ENCODE measurements around the gene MFNG.

The MFNG gene

DNA sequence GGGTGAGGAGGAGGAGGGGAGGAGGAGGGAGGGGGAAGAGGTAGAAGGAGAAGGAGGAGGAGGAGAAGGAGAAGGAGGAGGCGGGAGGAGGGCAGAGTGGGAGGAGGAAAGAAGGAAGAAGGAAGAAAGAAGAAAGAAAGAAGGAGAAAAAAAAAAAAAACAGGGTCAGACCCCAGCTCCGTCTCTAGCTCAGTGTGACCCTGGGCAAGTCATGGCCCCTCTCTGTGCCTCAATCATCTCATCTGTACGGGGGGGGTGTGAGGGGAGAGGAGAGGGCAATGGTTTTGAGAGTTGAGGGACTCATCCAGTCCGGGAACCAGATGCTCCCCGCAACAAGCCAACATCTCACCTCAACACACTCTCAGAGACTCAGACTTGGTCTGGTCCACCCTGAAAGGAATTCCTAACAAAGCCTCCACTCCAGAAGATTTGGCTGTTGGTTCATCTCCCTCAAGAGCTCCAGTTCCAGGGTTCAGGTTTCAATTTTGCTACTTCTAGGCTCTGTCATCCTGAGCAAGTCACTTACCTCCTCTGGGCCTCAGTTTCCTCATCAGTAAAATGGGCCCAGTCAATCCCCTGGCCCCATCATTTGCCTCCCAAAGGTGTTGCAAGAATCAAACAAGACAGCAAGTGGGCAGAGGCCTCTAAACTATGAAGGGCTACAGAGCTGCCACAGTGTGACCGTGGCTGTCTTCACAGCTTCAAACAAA, 25.4 kb upstream of the MFNG start:
- H3K36me3 ChIP-seq (ENCODE audit: insufficient read depth, low read length): no peaks in the 10 kb centered on the region
- no peak overlapping the region for H2AFZ ChIP-seq (ENCODE audit: low read length)
- H3F3A ChIP-seq (ENCODE audit: low read depth): no peaks in the 10 kb centered on the region
- no peaks in the 10 kb centered on the region for H3K79me2 ChIP-seq (ENCODE audit: insufficient read depth, low read length)
- no peak overlapping the region for H3K4me3 ChIP-seq (ENCODE audit: low read length, poor library complexity, severe bottlenecking)
- H3K4me2 ChIP-seq (ENCODE audit: low read depth, low read length, poor library complexity, severe bottlenecking): no peak overlapping the region
- no peaks in the 10 kb centered on the region for H4K20me1 ChIP-seq (ENCODE audit: insufficient read depth, low read length, poor library complexity, severe bottlenecking)
- no peaks in the 10 kb centered on the region for H3K9me3 ChIP-seq (ENCODE audit: insufficient read depth, low read depth, low read length)
- H3K9ac ChIP-seq (ENCODE audit: low read depth, low read length, poor library complexity, severe bottlenecking): no peak overlapping the region
- no peaks in the 10 kb centered on the region for H3K27me3 ChIP-seq (ENCODE audit: insufficient read depth, low read length, poor library complexity, severe bottlenecking)
- H3K9me2 ChIP-seq (replicated peaks; ENCODE audit: low read depth, low read length): no peaks in the 10 kb centered on the region
- no peak for TF ChIP-seq CTCF (conservative IDR thresholded peaks at IDR 0.05; ENCODE audit: low read length)
- TF ChIP-seq EZH2phosphoT487 (IDR thresholded peaks at IDR 0.05; ENCODE audit: borderline replicate concordance): no peak
- no peaks in the 10 kb centered on the region for H3K4me1 ChIP-seq (ENCODE audit: insufficient read depth, low read length, poor library complexity, severe bottlenecking)

GRCh38 chr22:37510091-37510490, 23.9 kb upstream of the MFNG start:
- no peak overlapping the region for H3K9ac ChIP-seq (ENCODE audit: low read depth, low read length, poor library complexity, severe bottlenecking)
- H3K36me3 ChIP-seq (ENCODE audit: insufficient read depth, low read length): no peaks in the 10 kb centered on the region
- H3K4me1 ChIP-seq (ENCODE audit: insufficient read depth, low read length, poor library complexity, severe bottlenecking): no peaks in the 10 kb centered on the region
- no peaks in the 10 kb centered on the region for H3K9me3 ChIP-seq (ENCODE audit: insufficient read depth, low read depth, low read length)
- H2AFZ ChIP-seq (ENCODE audit: low read length): no peak overlapping the region
- H3K4me3 ChIP-seq (ENCODE audit: low read length, poor library complexity, severe bottlenecking): no peak overlapping the region
- H3F3A ChIP-seq (ENCODE audit: low read depth): no peaks in the 10 kb centered on the region
- H4K20me1 ChIP-seq (ENCODE audit: insufficient read depth, low read length, poor library complexity, severe bottlenecking): no peaks in the 10 kb centered on the region
- TF ChIP-seq EZH2phosphoT487 (IDR thresholded peaks at IDR 0.05; ENCODE audit: borderline replicate concordance): no peak
- no peak for TF ChIP-seq CTCF (conservative IDR thresholded peaks at IDR 0.05; ENCODE audit: low read length)
- H3K79me2 ChIP-seq (ENCODE audit: insufficient read depth, low read length): no peaks in the 10 kb centered on the region
- H3K27me3 ChIP-seq (ENCODE audit: insufficient read depth, low read length, poor library complexity, severe bottlenecking): no peaks in the 10 kb centered on the region
- H3K9me2 ChIP-seq (replicated peaks; ENCODE audit: low read depth, low read length): no peaks in the 10 kb centered on the region
- H3K4me2 ChIP-seq (ENCODE audit: low read depth, low read length, poor library complexity, severe bottlenecking): no peak overlapping the region

- H4K20me1 ChIP-seq (ENCODE audit: insufficient read depth, low read length, poor library complexity, severe bottlenecking): no peaks in the 10 kb centered on the region
- H3K9me2 ChIP-seq (replicated peaks; ENCODE audit: low read depth, low read length): no peaks in the 10 kb centered on the region
- H3K79me2 ChIP-seq (ENCODE audit: insufficient read depth, low read length): no peaks in the 10 kb centered on the region
- H3K9me3 ChIP-seq (ENCODE audit: insufficient read depth, low read depth, low read length): no peaks in the 10 kb centered on the region
- no peak overlapping the region for H3K4me3 ChIP-seq (ENCODE audit: low read length, poor library complexity, severe bottlenecking)
- H3K27me3 ChIP-seq (ENCODE audit: insufficient read depth, low read length, poor library complexity, severe bottlenecking): no peaks in the 10 kb centered on the region
- no peak overlapping the region for H2AFZ ChIP-seq (ENCODE audit: low read length)
- no peak overlapping the region for H3K4me2 ChIP-seq (ENCODE audit: low read depth, low read length, poor library complexity, severe bottlenecking)
- H3K36me3 ChIP-seq (ENCODE audit: insufficient read depth, low read length): no peaks in the 10 kb centered on the region
- no peak for TF ChIP-seq EZH2phosphoT487 (IDR thresholded peaks at IDR 0.05; ENCODE audit: borderline replicate concordance)
- no peak for TF ChIP-seq CTCF (conservative IDR thresholded peaks at IDR 0.05; ENCODE audit: low read length)
- H3K4me1 ChIP-seq (ENCODE audit: insufficient read depth, low read length, poor library complexity, severe bottlenecking): no peaks in the 10 kb centered on the region
- H3F3A ChIP-seq (ENCODE audit: low read depth): no peaks in the 10 kb centered on the region
- H3K9ac ChIP-seq (ENCODE audit: low read depth, low read length, poor library complexity, severe bottlenecking): no peak overlapping the region
These were observed 23.1 kb upstream of the MFNG start for GRCh38 chr22:37509059-37509860.

Data from Loucy (cell line).